IPS DF 4.7 (cell line): ENCODE data around the gene SULT1A1.
"Not testable (repeated sequence)": the region's sequence is repeated elsewhere in the genome, so short reads cannot be mapped to it uniquely, and the experiment has no call there.

ENCODE experiments used
- DNase-seq: peaks from one replicate; pipeline ENCODE4 v3.0.0-alpha.2; 2013; ENCODE audit warnings: low spot score; ENCODE audit errors: extremely low read depth

SULT1A1 gene

DNA sequence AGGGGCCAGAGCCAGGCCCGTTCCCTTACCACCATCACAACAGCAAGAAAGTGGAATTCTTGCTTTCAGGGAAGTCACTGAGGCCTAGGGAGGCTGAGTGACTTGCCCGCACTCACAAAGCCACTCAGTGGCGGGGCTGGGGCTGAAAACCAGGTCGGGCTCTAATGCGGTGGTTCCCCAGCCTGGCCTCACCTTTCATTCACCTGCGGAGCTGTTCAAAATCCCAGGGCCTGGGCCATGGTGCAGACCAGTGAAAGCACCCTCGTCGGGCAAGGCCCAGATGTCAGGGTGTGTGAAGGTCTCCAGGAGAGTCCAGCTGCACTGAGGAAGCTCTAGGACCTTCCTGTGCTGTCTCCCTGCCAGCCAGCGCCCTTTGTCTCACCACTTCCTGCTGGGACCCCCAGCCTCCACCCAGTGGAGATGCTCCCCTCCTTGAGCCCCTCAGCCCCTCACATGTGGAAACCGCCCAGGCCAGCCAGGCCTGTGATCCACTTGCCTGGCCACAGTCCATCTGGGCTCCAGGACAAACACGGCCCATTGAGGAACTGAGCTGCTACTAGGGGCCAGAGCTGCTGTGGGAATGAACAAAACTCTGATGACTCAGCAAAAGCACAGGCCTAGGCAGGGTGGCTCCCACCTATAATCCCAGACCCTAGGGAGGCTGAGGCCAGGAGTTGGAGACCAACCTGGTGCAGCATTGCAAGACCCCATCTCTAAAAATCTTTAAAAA lies 812 bp downstream of the SULT1A1 start:
- DNase-seq = not testable (repeated sequence)

GRCh38 chr16:28608496-28608808 lies 1.4 kb downstream of the SULT1A1 start:
- not testable (repeated sequence) for DNase-seq

DNA sequence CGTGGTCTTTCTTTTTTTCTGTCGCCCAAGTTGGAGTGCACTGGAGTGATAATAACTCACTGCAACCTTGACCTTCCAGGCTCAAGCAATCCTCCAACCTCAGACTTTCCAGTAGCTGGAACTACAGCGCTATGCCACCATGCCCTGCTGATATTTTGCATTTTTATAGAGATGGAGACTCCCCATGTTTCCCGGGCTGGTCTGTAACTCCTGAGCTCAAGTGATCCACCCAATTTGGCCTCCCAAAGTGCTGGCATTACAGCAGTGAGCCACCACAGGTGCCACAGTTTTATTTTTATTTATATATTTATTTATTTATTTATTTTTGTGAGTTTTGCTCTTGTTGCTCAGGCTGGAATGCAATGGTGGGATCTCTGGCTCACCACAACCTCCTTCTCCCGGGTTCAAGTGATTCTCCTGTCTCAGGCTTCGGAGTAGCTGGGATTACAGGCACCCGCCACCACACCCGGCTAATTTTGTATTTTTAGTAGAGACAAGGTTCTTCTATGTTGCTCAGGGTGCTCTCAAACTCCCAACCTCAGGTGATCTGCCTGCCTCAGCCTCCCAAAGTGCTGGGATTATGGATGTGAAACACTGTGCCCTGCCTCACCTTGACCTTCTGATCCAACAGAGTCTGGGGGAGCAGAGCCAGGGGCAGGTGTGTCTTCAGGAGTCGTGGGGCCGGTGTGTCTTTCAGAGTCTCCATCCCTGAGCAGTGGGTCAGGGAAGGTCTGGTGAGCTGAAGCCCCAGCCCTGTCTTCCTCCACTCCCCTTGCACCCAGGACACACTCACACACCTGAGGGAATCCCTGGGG lies 2.0 kb downstream of the SULT1A1 start:
- not testable (repeated sequence) for DNase-seq

GRCh38 chr16:28607116-28607623 lies 2.7 kb downstream of the SULT1A1 start:
- DNase-seq = no peak

GRCh38 chr16:28606291-28607115 lies 3.3 kb downstream of the SULT1A1 start:
- DNase-seq = no peak

DNA sequence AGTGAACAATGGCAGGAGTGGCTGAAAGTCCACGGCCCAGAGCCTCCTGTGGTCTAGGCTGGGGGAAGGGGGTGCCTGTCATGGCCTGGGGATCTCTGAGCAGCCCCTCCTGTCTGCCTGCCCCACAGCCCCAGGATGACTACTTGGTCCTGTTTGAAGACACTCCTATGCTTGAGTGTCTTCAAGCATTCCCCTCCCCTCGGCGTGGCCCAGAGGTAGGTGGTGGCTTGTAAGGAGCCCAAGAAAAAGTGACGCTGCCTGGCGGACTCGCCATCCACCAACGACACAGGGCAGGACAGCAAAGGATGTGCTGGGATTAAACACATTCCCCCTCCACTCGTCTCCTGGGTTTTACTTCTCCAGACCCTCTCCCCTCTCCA lies 5.7 kb downstream of the SULT1A1 start:
- no peak for DNase-seq

DNA sequence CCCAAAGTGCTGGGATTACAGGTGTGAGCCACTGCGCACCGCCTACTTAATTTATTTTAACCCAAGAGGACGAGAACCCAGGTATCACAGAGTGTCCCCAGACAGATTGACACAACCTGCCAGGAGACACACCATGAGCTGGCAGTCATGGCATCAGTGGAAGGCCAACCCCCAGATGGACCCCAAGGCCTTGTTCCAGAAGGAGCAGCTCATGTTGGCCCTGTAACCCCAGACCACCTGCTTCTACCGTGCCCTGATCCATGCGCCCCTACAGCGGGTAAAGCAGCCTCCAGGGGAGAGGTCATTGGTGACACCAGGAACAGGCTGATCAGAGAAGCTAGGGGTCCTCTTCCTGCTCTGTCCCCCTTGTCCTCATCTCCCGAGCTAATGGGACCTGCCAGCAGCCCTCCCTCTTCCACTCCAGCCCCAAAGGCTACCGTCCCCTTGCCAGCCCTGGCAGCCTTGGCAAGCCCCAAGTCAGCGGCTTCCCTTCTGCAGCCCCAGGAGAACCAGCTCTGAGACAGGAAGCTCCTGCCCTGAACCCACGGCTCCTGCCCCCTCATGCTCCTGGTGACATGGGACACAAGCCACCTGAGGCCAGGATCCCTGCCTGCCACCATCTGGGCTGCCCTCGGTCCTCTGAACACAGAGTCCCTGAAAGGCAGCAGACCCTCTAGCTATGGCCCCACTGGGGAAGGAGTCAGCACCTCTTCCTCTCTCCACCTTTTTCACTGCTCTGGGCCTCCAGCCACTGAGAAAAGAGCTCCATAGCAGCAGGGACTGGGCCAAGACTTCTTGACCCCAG lies 6.3 kb downstream of the SULT1A1 start:
- no peak for DNase-seq

GRCh38 chr16:28602529-28602928 lies 7.3 kb downstream of the SULT1A1 start:
- DNase-seq = no peak

- DNase-seq = not testable (repeated sequence)
These were observed 7.8 kb downstream of the SULT1A1 start for GRCh38 chr16:28602062-28602461.

- DNase-seq = not testable (repeated sequence)
These were observed 8.3 kb downstream of the SULT1A1 start for GRCh38 chr16:28601589-28601988.

DNA sequence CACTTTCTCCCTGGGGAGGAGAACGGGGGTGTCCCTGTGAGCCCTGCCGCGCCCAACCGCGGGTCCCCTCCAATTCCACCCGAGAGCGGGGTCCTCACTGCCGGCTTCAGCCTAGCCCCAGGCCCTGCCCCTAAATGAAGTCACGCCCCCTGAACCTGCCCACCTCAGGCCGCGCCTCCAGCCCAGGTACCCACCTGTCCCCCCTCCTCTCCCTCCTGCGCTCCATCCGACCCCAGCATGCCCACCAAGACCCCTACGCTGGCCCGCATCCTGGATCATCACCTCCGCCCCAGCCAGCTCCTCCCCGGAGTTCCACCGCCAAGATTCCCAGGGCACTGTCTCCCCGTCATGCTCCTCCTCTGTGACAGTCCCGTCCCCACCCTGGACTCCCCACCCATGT lies 8.9 kb downstream of the SULT1A1 start:
- not testable (repeated sequence) for DNase-seq

GRCh38 chr16:28599377-28600285 lies 10.2 kb downstream of the SULT1A1 start:
- DNase-seq = not testable (repeated sequence)

GRCh38 chr16:28597692-28598261 lies 12.1 kb downstream of the SULT1A1 start:
- no peak for DNase-seq

- DNase-seq = no peak
These were observed 12.8 kb downstream of the SULT1A1 start, which contains the start of gene SULT1A2 for GRCh38 chr16:28596840-28597691. SULT1A2 (minus strand) TSS chr16:28597050; CDS start chr16:28595930, 1,120 bp downstream.

GRCh38 chr16:28596115-28596630 lies 13.7 kb downstream of the SULT1A1 start:
- no peak for DNase-seq

DNA sequence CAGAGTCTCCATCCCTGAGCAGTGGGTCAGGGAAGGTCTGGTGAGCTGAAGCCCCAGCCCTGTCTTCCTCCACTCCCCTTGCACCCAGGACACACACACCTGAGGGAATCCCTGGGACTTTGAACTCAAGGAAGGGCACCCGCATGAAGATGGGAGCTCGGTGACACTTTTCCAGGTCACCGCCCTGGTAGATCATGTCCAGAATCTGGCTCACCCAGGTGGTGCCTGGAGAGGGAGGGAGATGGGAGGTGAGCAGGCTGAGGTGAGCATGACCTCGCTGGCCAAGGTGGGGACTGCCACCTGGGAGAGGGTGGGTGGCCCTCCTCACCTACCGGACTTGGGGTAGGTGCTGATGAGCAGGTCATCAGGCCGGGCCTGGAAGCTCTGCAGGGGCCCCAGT lies 14.4 kb downstream of the SULT1A1 start:
- not testable (repeated sequence) for DNase-seq

- DNase-seq = no peak
These were observed 16.8 kb downstream of the SULT1A1 start for GRCh38 chr16:28592979-28593553.

DNA sequence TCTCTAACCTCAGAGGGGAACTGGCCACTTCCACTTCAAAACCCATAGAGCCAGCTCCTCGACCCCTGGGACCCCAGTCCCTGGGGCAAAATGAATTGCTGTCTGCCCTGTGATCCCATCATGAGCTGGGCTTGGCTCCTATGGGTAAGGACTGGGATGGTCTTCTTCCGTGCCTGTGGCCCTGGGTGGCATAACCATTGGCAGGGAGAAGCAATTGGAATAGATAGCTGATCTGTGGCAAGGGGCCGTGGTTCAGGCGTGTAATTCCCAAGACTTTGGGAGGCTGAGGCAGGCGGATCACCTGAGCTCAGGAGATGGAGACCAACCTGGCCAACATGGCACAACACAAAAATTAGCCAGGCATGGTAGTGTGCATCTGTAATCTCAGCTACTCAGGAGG lies 17.3 kb downstream of the SULT1A1 start:
- DNase-seq = no peak
